ENCODE measurements around the gene PDCL3.
A peak's percentile ranks its signal among the peaks of the same experiment; 100 is the strongest.

PDCL3 gene

GRCh38 chr2:100592226-100592625 is 29.4 kb downstream of the PDCL3 start:
- TF ChIP-seq CTCF (conservative IDR thresholded peaks at IDR 0.05; ENCODE audit: low read depth, low read length) = no peak
- peak; percentile 75 for DNase-seq (ENCODE audit: low read depth)
- H3K4me3 ChIP-seq (ENCODE audit: low read depth, low read length) = no peak overlapping the region

DNA sequence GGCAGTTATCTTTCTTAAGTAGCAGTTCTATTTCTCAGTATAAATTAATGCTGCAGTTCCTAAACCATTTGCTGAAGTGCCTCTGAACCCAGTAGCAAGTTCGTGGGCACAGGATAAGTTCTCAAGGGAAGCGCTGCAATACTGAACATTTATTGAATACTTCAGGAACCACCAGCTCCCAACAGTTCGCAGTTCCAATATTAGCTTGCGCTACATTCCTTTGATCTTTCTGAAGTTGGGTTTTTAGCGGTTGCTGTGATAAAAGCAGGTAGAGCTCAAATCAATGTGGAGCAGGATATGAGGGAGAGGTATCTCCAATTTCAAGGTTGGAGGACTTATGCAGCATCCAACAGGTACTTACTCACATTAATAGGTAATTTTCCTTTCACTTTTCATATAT is 33.7 kb downstream of the PDCL3 start:
- DNase-seq (ENCODE audit: low read depth) = no peak
- TF ChIP-seq CTCF (conservative IDR thresholded peaks at IDR 0.05; ENCODE audit: low read depth, low read length) = no peak
- no peak overlapping the region for H3K4me3 ChIP-seq (ENCODE audit: low read depth, low read length)

- no peak for TF ChIP-seq CTCF (conservative IDR thresholded peaks at IDR 0.05; ENCODE audit: low read depth, low read length)
- no peak overlapping the region for H3K4me3 ChIP-seq (ENCODE audit: low read depth, low read length)
Measured at GRCh38 chr2:100599566-100599965, 36.8 kb downstream of the PDCL3 start.

GRCh38 chr2:100601661-100602060 is 38.9 kb downstream of the PDCL3 start:
- H3K4me3 ChIP-seq (ENCODE audit: low read depth, low read length) = no peak overlapping the region
- DNase-seq (ENCODE audit: low read depth) = no peak
- TF ChIP-seq CTCF (conservative IDR thresholded peaks at IDR 0.05; ENCODE audit: low read depth, low read length) = no peak

More at GRCh38 chr2:100599566-100599965, 36.8 kb downstream of the PDCL3 start:
- DNase-seq (ENCODE audit: low read depth) = no peak

GRCh38 chr2:100603414-100603813 is 40.6 kb downstream of the PDCL3 start:
- DNase-seq (ENCODE audit: low read depth) = no peak
- no peak for TF ChIP-seq CTCF (conservative IDR thresholded peaks at IDR 0.05; ENCODE audit: low read depth, low read length)
- no peak overlapping the region for H3K4me3 ChIP-seq (ENCODE audit: low read depth, low read length)

DNA sequence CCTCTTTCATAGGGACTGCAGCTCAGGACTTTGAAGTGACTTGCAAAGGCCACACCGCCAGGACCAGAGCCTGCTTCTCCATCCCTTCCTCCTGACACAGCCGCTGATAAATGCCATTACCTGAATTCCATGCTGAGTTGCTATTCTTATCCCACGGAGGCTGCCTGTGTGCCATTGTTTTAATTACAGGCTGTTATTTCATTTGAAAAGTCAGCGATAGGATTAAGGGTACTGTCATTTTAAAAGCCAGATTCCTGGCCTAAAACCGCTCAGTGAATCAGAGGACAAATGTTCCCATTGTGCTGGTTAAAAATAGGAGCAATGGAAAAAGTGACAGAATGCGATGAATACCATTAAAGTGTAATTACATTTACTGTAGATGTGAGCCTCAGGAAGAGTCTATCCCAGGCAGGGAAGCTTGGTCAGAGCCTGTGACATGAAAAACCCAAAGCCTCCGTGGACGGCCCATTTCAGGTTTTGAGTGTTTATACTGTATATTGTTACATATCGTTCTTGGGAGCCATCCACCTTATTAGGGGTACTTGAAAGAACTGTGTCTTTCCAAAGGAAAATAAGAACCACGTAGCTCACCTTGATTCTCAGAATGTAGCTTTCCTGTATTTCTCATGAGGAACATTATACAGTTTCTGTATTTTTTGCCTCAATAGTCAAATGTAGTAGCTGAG is 41.3 kb downstream of the PDCL3 start:
- DNase-seq (ENCODE audit: low read depth) = peak; percentile 18

More for the DNA sequence above, 41.3 kb downstream of the PDCL3 start:
- no peak overlapping the region for H3K4me3 ChIP-seq (ENCODE audit: low read depth, low read length)
- TF ChIP-seq CTCF (conservative IDR thresholded peaks at IDR 0.05; ENCODE audit: low read depth, low read length) = no peak

Data from choroid plexus epithelial cell (primary cell).